Progenitor cell of endocrine pancreas (in vitro differentiated cells): ENCODE results near the gene FAM78A. TPM values are rescaled to one million over a fixed set of nuclear protein-coding genes. Genes with fewer than 3 reads are reported as not detected.

Experiments used
- DNase-seq: peaks from one replicate; pipeline ENCODE4 v3.0.0; 2021; ENCODE audit warnings: low spot score; ENCODE audit not compliant: unreplicated experiment
- H3K27ac Mint-ChIP-seq: 2 replicates; pipeline ENCODE4 v1.8.0; 2021; ENCODE audit warnings: mild to moderate bottlenecking, moderate library complexity, mixed read lengths
- H3K27me3 Mint-ChIP-seq: 2 replicates; pipeline ENCODE4 v1.8.0; 2021; ENCODE audit warnings: mixed read lengths
- H3K36me3 Mint-ChIP-seq: 2 replicates; pipeline ENCODE4 v1.8.0; 2022; ENCODE audit warnings: mixed read lengths; ENCODE audit not compliant: insufficient read depth
- H3K4me1 Mint-ChIP-seq: 2 replicates; pipeline ENCODE4 v1.8.0; 2021; ENCODE audit warnings: low read depth, mixed read lengths
- H3K4me3 Mint-ChIP-seq: 2 replicates; pipeline ENCODE4 v1.8.0; 2021; ENCODE audit warnings: low read depth, mild to moderate bottlenecking, moderate library complexity, mixed read lengths
- H3K9me3 Mint-ChIP-seq: 2 replicates; pipeline ENCODE4 v1.8.0; 2021; ENCODE audit warnings: low read depth, mixed read lengths
- CTCF ChIP-seq: fragments of 200-600 bp; sonication (generic); IDR thresholded peaks from one replicate; pipeline ENCODE4 v1.5.0; 2021; ENCODE audit warnings: antibody characterized with exemption, mild to moderate bottlenecking; ENCODE audit not compliant: unreplicated experiment
- total RNA-seq: library from RNA; stranded (reverse); gene quantifications from 2 replicates; pipeline ENCODE4 v1.2.1, GENCODE V29; 2021

Gene FAM78A
- total RNA-seq, 1 donor from 2014 or later = 2.0 TPM

GRCh38 chr9:131282175-131282574 is 5.9 kb upstream of the FAM78A start:
- H3K4me1 Mint-ChIP-seq = peaks cover 5% of the 10 kb centered on the region
- peaks cover 34% of the 10 kb centered on the region for H3K27me3 Mint-ChIP-seq
- no peak for DNase-seq
- no peak overlapping the region for H3K27ac Mint-ChIP-seq
- no peak for TF ChIP-seq CTCF
- peak overlapping the region; percentile 9 for H3K4me3 Mint-ChIP-seq
- no peaks in the 10 kb centered on the region for H3K9me3 Mint-ChIP-seq
- H3K36me3 Mint-ChIP-seq = no peaks in the 10 kb centered on the region

- DNase-seq = no peak
- H3K4me1 Mint-ChIP-seq = peaks cover 5% of the 10 kb centered on the region
- H3K9me3 Mint-ChIP-seq = no peaks in the 10 kb centered on the region
- H3K36me3 Mint-ChIP-seq = no peaks in the 10 kb centered on the region
- TF ChIP-seq CTCF = no peak
- H3K27me3 Mint-ChIP-seq = peaks cover 35% of the 10 kb centered on the region
- H3K27ac Mint-ChIP-seq = no peak overlapping the region
- no peak overlapping the region for H3K4me3 Mint-ChIP-seq
These were observed 5.0 kb upstream of the FAM78A start for GRCh38 chr9:131281119-131281965.

GRCh38 chr9:131280660-131281059 is 4.3 kb upstream of the FAM78A start:
- H3K9me3 Mint-ChIP-seq = no peaks in the 10 kb centered on the region
- no peak for DNase-seq
- no peak overlapping the region for H3K27ac Mint-ChIP-seq
- H3K4me3 Mint-ChIP-seq = no peak overlapping the region
- TF ChIP-seq CTCF = no peak
- H3K27me3 Mint-ChIP-seq = peaks cover 42% of the 10 kb centered on the region
- H3K4me1 Mint-ChIP-seq = peaks cover 6% of the 10 kb centered on the region
- no peaks in the 10 kb centered on the region for H3K36me3 Mint-ChIP-seq

- H3K9me3 Mint-ChIP-seq = no peaks in the 10 kb centered on the region
- peaks cover 48% of the 10 kb centered on the region for H3K27me3 Mint-ChIP-seq
- no peak overlapping the region for H3K27ac Mint-ChIP-seq
- TF ChIP-seq CTCF = no peak
- H3K36me3 Mint-ChIP-seq = no peaks in the 10 kb centered on the region
- H3K4me3 Mint-ChIP-seq = no peak overlapping the region
- no peak for DNase-seq
- peaks cover 6% of the 10 kb centered on the region for H3K4me1 Mint-ChIP-seq
These were observed 3.7 kb upstream of the FAM78A start for GRCh38 chr9:131279863-131280570.

- H3K9me3 Mint-ChIP-seq = no peaks in the 10 kb centered on the region
- no peak overlapping the region for H3K27ac Mint-ChIP-seq
- peak overlapping the region; percentile 41 for H3K4me3 Mint-ChIP-seq
- TF ChIP-seq CTCF = no peak
- DNase-seq = no peak
- H3K27me3 Mint-ChIP-seq = peaks cover 50% of the 10 kb centered on the region
- H3K4me1 Mint-ChIP-seq = peaks cover 6% of the 10 kb centered on the region
- no peaks in the 10 kb centered on the region for H3K36me3 Mint-ChIP-seq
These were observed 3.0 kb upstream of the FAM78A start for GRCh38 chr9:131279196-131279862.
